DMS53 (cell line): ENCODE measurements around the gene ANAPC1.
"Not testable (repeated sequence)": the region's sequence is repeated elsewhere in the genome, so short reads cannot be mapped to it uniquely, and the experiment has no call there.

ENCODE experiments used
- DNase-seq: peaks from one replicate; lab custom pipeline; 2025; lab: John Stamatoyannopoulos, UW

The ANAPC1 gene

DNA sequence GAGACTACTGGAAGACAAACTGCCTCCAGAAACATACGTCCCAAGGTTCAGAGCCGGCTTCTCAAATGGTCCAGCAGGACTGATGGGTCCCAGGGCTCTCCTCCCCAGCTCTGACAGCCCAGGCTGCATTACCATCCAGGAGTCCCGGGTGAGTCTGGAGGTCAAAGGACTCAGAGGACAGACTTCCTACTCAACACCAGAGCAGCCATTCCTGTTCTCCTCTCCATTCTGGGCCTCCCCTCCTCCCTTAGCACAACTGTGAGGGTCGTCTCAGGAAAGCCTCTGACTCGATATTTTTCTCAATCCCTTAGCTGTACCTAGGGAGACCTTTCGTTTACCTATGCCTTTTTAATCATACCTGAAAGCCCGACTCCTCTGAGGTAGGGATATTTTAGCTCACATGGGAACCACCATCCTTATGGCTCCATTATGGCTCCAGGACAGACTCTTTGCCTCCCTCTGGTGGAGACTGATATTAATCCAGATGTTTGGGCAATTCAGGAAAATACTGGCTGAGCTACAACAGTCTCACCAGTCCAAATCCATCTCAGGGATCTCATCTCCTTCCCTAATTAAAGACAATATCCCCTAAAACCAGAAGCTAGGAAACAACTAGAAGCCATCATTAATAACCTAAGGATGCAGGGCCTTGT lies 70.9 kb downstream of the ANAPC1 start:
- not testable (repeated sequence) for DNase-seq

DNA sequence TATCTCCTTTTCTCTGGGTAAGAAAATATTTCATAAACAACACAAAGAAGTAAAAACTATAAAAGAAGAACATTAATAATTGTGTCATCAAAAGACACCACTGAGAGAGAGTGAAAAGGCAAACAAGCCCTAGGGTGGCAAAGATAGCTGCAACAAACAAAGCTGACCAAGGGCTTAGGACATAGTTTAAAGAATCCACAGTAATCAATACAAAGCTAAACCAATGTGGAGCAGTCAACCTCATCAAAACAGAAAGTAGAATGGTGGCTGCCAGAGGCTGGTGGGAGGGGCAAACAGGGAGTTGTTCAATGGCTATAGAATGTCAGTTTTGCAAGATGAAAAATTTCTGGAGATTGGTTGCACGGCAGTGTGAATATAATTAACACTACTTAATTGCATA lies 93.4 kb downstream of the ANAPC1 start:
- DNase-seq: not testable (repeated sequence)

DNA sequence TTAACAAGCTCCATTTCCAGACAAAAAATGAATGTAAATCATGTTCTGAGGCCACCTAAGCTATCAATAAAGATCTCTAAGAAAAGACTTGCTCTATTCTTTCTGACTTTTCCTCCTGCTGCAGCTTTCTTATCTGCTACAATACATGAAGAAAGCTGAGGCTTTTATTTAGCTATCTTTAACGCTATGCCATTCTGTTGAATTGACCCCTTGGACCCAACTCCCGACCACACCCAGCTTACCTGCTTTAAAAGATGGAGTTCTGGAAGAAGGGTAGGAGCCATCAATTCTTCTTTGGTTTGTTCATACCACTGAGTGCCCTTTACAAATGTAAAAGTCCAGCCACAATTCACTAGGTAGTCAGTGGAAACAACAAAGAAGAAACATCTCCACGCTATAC lies 99.9 kb downstream of the ANAPC1 start:
- not testable (repeated sequence) for DNase-seq

DNA sequence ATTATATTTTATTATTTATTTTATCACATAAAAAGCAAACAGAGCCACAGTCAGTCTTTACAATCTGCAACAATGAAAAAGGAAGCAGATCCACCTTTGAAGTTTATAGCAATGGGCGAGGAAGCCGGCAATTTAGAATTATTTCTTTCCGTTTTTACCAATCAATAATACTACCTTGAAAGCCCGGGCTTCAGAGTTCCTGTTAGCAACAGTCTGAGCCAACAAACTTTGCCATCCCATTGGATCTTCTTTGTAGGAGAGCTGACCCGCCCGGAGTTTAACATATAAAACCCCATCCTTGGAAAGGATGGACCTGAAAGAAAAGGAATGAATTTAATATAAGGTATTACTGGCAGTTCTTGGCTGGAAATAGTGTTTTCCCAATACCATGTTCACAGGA lies 101.8 kb downstream of the ANAPC1 start:
- DNase-seq: not testable (repeated sequence)

DNA sequence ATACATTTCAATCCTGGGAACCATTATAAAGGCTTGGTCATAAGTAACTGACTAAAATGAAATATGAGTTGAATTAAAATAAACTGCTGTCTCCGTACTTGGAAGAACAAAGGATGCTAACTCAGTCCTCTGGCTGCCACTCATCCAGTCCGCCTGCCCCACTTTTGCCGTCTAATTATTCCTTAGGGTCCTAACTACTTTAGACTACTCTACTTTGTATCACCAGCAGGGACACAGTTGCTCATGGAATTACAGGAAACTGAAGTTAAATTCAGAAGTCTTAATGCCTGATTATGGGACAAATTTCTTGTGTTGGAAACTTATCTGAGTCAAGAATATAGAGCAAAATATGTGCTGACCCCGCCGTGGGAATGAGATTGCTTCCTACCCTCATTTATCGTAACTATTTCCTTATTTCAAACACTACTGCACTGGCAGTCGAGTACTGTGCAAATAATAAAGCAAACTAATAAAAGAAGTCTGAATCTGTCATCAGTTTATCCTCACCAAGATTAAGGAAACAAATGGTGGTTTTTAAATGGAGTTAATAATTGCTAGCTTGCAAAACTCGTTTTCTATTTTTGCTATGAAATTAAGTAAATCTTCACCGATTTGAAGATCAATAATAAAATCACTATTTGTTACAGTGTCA lies 102.4 kb downstream of the ANAPC1 start:
- DNase-seq: not testable (repeated sequence)

DNA sequence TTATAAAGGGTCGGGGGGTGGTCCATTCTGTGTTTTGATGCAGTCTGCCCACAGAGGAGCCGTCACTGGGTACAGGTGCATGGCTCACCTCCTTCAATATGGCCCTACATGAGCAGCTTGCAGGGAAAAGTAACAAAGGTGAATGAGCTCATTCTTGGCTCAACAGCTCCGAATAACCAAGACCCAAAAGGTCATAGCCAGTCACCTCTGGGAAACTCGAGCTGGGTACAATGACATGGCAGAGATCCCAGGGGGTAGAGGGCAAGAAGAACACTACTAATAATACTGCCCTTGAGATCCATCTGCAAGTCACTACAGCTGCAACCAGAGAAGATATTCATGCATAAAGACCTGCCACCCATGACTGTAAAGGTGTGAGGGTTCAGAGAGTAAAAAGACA lies 106.8 kb downstream of the ANAPC1 start:
- DNase-seq: not testable (repeated sequence)

DNA sequence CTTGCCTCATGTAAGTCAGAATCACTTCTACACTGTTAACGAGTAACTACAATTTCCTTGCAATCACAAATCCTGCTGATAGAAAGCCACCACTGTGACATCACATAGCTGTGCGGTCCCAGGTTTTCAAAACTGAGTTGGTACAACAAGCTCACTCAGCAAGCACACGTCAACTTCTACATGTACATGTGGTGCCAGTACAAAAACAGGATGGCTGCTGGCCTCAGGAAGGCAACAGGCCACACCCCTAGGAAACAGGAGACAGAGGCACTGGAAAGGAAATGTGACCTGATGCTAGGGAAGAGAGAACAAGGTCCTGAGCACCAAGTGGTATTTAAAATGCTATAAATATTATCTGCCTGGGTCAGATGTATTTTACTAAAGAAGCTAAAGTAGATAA lies 107.7 kb downstream of the ANAPC1 start:
- not testable (repeated sequence) for DNase-seq

DNA sequence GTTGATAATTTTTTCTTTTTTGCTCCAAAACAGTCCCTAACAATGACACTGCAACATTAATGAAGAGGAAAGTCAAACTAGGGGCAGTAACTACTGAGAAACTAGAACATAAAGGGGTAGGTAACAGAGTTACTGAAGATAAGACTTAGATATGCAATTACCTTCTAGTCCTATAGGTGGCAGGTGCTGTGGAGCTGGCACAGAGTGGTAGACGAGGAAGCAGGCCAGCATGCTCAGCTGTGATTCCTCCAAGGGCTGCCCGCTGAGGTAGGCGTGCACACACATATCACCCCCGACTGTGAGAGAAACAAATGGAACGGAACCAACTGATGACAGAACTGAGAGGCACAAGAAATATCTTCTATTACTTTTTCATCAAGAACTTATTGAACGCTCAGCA lies 111.8 kb downstream of the ANAPC1 start:
- DNase-seq: peak; percentile 24

DNA sequence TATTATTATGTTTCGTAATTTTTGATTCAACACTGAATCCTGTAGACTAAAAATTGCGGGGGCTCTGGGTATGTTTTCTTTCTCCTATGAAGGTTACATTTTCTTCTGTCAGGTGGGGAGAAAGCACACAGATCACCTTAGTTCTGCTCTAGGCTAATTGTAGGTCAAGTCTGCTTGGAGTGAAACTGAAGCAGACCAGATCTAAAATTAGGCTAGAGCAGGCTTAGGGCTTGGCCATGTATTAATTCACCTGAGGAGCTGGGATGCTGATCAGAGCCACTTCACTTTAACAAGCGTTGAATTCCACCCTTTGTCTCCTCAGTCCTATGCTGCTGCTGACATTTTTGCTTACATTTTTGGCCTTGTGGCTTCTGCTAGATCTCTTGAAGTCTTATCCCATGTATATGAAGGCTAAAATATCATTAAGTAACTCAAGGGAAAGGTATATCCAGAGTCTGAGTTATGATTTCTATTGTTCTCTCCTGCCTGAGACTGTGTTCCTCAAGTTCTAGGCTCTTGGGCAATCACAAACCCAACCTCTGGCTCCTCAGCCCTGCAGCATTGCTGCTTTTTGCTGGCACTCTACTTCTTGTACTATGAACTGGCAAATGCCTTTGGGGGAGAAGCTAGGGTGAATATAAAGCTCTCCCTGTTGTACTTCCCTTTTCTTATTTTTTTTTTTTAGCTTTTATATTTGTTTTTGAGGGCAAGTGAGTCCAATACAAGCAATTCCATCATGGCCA lies 112.9 kb downstream of the ANAPC1 start:
- DNase-seq: not testable (repeated sequence)

DNA sequence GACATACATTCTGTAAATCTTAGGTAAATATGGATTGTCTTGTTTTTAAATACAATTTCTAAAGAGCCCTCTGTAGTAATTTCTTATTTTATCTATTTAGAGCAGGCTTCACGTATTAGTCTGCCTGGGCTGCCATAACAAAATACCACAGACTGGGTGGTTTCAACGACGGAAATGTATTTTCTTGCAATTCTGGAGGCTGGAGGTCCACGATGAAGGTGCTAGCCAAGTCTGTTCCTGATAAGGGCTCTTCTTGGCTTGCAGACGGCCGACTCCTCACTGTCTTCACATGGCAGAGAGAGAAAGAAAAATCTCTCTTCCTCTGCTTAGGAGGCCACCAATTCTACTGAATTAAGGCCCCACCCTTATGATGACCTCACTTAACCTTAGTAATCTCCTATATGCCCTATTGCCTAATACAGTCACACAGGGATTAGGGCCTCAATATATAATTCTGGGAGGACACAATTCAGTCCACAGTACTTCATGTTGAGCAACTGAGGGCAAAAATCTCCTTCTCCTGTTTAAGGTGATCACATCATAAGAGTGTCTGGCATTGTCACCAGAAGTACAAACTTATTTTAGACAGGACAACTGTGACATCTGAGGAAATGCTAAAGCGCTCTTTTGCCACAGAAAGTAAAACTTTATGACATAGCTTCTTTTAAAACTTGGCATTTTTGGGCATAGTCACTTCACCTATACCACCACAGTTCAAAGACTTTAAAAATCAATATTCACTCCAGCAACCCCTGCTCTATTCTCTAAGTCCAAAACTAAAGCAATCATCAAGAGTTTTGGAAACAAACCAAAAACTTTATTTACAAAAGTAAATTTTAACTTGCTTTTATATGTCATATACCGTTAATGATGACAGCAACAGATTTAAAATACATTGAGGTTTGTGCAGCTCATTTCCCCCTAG lies 115.5 kb downstream of the ANAPC1 start:
- not testable (repeated sequence) for DNase-seq

DNA sequence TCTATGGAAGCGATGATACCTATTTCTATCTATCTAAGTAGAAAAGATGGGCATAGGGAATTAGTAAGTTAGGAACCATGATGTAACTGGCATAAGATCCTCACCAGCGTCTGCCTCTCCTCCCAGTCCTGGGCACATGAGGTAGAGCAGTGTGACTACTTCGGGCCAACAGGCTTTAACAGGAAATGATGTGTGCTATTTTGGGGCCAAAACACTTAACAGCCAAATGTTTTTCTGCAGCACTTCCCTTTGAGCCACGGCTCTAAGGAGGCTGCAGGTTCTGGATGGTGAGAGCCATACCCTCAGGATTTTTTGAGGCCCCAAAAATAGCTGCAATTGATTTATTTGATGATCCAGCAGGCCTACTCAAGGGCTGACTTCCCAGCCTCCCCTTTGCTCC lies 116.9 kb downstream of the ANAPC1 start:
- DNase-seq: not testable (repeated sequence)

DNA sequence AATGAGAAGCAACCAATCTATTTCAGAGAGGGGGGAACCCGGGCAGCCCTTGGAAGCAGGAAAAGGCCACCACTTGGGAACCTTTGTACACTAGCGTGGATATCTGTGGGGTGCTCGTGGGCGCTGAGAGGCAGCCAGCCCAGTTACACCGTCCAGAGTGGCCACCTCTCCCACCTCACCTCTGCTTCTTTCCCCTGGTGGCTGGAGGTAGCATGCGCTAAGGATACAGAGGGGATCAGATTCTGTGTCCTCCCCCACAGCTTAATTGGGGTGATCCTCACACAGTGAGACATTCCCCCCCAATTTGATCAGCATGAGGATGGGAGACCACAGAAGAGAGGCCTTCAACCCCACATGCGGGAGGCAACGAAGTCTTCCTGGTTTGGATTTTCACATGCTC lies 117.7 kb downstream of the ANAPC1 start:
- not testable (repeated sequence) for DNase-seq

DNA sequence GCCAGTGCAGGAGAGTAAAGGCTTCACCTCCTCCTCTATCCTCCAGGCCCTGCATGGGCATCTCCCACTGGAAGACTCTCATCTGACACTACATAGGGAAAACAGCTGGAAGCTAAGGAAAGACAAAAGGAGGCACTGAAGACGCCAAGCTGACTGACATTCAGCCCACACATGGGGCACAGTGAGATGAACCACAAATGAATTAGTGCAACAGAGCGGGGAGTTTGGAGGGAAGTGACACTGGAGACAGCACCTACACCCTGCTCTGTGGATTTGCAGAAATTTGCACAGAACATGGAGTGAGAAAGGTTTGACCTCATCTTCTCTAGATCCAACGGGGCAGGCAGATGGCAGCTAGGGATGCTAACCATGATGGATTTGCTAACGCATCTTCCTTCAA lies 119.8 kb downstream of the ANAPC1 start:
- DNase-seq: not testable (repeated sequence)

DNA sequence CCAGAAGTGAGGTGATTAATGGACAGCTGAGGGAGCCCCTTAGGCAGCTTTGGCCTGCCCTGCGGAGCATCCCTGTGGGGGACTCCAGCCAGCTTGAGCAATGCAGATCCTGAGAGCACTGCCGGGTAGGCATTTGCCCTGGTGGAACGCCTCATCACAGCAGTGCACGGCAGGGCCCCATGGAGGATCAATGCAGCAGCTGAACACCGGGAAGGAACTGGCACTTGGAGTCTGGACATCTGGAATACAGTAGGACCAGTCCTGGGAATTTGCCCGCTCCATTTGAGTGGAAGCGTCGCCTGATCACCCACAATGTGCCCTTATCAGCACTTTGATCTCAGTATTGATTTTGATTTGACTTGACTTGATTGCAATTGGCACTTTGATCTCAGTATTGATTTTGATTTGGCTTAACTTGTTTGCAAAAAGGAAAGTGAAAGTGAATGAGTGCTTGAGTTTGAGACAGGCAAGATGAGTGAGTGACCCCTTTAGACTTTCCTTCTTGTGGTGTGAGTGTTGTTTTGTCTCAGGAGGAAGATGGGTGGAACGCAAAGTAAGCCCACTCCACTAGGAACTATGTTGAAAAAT lies 123.2 kb downstream of the ANAPC1 start:
- DNase-seq: not testable (repeated sequence)

DNA sequence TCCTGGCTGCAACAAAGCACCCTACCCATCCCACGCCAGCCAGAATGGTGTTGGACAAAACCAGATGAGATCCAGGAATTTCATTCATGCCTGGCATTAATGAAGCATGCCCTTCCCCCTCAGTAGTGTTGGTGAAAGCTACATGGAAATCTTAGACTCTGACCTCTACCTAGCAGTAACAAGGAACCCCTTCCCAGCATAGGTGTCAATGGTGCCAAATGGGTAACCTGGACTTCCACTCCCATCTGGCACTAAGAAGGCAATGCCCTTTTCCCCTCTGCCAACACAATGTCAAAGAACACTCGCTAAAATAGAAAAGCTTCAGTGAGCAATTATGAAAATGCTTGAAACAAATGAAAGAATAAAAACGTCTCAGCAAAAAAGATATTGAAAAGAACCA lies 131.5 kb downstream of the ANAPC1 start:
- DNase-seq: not testable (repeated sequence)

DNA sequence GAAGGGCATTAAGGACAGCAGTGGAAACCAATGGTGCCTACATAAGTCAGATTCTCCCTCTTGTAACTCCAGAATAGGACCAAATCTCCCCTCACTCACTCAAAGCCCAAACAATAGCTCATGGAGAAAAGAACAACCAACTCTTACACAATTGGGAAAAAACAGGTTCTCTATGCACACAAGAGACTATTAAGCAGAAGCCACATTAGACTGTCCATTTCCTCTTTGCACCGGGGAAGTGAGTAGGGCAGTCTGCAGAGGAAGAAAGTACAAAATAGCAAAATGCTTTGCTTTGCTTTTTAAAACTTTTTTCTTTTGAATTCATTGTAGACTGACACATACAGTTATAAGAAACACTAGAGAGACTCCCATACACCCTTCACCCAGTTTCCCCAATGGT lies 133.4 kb downstream of the ANAPC1 start:
- not testable (repeated sequence) for DNase-seq

DNA sequence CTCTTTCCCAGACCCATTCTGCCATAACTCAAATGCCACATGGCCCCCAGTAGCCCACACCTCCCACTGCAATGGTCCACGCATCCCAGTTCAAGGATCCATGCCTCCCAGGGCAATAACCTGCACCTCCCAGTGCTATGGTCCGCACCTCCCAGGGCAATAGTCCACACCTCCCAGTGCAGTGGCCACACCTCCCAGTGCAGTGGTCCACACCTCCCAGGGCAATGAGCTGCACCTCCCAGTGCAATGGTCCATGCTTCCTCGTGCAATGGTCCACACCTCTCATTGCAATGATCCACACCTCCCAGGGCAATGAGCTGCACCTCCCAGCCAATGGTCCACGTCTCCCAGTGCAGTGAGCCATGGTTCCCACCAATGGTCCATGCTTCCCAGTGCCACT lies 135.6 kb downstream of the ANAPC1 start:
- not testable (repeated sequence) for DNase-seq

DNA sequence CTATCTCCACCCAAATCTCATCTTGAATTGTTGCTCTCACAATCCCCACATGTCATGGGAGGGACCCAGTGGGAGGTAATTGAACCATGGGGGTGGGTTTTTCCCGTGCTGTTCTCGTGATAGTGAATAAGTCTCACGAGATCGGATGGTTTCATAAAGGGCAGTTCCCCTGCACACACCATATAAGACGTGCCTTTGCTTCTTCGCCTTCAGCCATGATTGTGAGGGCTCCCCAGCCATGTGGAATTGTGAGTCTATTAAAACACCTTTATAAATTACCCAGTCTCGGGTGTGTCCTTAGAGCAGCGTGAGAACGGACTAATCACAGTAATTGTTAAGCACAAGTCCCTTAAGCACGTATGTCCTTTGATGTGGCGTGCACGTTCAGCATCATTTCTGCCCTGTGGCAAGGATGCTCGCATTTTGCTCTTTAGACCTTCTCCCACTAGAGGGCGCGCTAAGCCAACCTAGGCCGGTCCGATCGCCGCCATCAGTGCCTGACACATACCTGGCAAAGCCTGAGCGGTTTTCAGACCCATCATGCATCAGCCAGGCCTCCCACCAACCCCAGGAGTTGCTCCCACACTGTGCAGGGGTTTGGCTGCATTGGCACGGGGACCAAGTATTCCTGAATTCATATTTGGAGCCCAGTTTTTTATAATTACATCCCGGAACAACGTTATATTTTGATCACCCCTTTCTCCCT lies 136.4 kb downstream of the ANAPC1 start:
- DNase-seq: not testable (repeated sequence)

DNA sequence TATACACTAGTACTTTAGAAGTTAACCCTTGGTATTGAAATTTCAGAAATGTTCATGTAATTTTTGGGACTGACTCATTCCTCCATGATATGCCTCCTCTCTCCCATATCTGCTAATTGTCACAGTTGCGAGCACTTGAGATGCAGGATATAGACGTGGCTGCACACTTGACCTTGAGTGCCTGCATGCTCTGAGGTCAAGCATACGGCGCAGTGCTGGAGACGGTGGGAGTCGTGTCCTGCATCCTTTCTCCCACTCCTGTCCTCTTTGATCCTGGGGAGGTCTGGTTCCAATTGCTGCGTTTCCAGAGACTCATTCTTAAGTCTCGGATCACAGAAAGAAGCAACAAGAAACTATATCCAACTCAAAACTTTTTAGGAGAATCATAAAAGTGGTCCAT lies 139.2 kb downstream of the ANAPC1 start:
- not testable (repeated sequence) for DNase-seq

DNA sequence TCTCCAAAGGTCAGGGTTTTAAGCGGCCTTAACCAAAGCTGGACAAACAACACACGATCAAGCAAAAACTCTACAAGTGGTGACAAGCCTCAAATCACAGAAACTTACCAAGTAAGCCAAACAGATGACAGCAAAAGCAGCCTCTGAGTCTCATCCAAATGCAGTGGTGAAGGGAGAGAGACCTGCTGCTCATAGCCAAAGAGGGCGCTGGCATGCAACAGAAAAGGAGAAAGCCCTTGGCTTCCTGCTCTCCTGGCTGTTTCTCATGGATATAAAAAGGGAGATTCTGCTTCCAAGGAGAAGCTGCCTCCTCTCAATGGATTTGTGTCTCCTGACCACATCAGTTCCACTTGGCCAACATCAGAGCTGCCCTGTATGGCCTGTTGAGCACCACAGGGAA lies 142.5 kb downstream of the ANAPC1 start:
- DNase-seq: not testable (repeated sequence)
